Activated T-cell treated with anti-CD3 and anti-CD28 coated beads, Interleukin-2, amount 50 U/mL, for 24 hours (primary cell): ENCODE data around the gene APOA4.

Source experiments
- DNase-seq: peaks from one replicate; pipeline ENCODE4 v3.0.0-alpha.2; 2020
- H3K27ac Mint-ChIP-seq: 2 replicates; pipeline ENCODE4 v1.8.0; 2020; ENCODE audit warnings: mild to moderate bottlenecking, mixed read lengths
- H3K27me3 Mint-ChIP-seq: 2 replicates; pipeline ENCODE4 v1.8.0; 2020; ENCODE audit warnings: mixed read lengths
- H3K36me3 Mint-ChIP-seq: 2 replicates; pipeline ENCODE4 v1.8.0; 2020; ENCODE audit warnings: low read depth, mixed read lengths
- H3K4me1 Mint-ChIP-seq: 2 replicates; pipeline ENCODE4 v1.8.0; 2020; ENCODE audit warnings: low read depth, mixed read lengths
- H3K4me3 Mint-ChIP-seq: 2 replicates; pipeline ENCODE4 v1.8.0; 2020; ENCODE audit warnings: mild to moderate bottlenecking, moderate library complexity, mixed read lengths
- H3K9me3 Mint-ChIP-seq: 2 replicates; pipeline ENCODE4 v1.8.0; 2020; ENCODE audit warnings: mixed read lengths

APOA4 gene

DNA sequence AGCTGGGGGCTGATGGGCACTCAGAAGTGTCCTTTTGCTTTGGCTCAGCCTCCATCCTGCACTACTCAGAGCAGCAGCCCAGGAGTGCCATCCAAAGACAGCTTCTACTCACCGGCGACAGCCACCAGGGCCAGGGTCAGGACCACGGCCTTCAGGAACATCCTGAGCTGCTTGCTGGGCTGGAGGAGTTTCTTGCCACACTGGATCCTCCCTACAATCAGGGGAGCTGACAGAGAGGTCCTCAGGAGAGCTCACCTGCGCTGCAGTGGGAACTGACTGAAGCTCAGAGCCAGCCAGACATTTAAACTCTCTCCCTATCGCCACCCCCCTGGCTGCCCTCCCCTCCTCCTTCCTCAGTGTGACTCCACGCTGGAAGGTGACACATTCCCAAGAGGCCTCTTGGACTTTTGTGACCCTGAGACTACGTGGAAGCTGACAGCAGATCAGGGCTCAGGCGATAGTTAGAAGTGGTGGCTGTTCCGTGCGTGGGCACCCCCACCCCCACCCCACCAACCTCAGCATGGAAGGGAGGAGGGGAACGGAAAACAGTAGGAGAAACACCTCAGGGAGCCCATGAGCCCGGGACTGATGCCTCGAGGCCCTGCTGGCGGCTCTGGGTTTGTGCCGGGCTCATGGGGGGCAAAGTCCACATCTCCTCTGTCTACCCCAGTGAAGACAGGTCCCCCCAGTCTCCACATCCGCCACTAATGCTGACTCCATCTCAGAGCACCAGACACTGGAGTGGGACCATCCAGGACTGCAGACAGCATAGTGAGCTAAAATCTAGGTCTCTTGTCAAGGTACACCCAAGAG lies at the start of gene APOA4:
Gene APOA4, minus strand, starts transcription at position 274 of the 813 bp plus-strand sequence. Its CDS starts 113 bp downstream, at position 161.
- Mint-ChIP-seq H3K27me3 (no peaks in the 10 kb centered on the region), H3K4me3 (no peak within 1 kb of the TSS), H3K36me3 (no peaks in the 10 kb centered on the region), H3K9me3 (no peaks in the 10 kb centered on the region), H3K27ac (no peak within 1 kb of the TSS), H3K4me1 (no peaks in the 10 kb centered on the region)
- no peak for DNase-seq

DNA sequence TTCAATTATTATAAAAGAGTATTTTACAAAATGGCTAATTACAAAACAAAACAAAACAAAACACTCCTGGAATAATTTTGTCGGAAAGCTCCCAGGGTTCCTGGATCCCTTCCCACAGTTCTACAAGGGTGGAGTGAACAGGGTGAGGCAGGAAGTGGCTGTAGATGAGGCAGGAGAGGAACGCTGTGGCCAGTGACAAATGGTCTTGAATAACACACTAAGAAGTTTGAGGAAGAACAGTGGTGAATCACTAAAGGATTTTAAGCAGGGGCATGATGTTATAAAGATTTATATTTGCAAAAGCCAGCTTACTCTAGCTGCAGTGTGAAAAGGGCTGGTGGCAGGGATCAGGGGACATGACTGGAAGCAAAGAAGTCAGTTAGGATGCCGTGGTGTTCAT lies 48.1 kb upstream of the APOA4 start:
- peak overlapping the region; percentile 54 for H3K27ac Mint-ChIP-seq
- no peaks in the 10 kb centered on the region for H3K27me3 Mint-ChIP-seq
- H3K4me3 Mint-ChIP-seq = no peak overlapping the region
- H3K9me3 Mint-ChIP-seq = no peaks in the 10 kb centered on the region
- DNase-seq = no peak
- H3K4me1 Mint-ChIP-seq = peaks cover 8% of the 10 kb centered on the region
- peaks cover 95% of the 10 kb centered on the region for H3K36me3 Mint-ChIP-seq

DNA sequence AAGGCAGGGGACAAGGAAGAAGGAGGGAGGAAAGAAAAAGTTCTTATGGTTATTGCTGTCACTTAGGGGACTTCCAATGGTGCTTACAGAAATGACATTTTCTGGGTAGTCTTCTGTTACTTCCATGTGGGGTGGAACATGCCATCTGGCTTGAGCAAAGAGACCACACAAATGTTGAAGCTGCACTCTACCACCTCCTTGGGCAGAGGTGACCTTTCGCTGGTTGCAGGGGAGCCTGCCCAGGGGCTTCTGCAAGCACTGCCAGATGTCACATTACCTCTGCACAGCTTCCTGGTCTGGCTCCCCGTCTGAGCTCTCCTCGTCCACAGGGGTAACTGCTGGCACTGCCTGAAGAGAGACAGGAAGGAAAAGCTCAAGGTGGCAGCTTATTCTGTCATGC lies 47.0 kb upstream of the APOA4 start:
- Mint-ChIP-seq H3K27ac (peak overlapping the region; percentile 44), H3K4me3 (no peak overlapping the region), H3K27me3 (no peaks in the 10 kb centered on the region), H3K9me3 (no peaks in the 10 kb centered on the region), H3K36me3 (peaks cover 96% of the 10 kb centered on the region), H3K4me1 (peaks cover 8% of the 10 kb centered on the region)
- DNase-seq = no peak

DNA sequence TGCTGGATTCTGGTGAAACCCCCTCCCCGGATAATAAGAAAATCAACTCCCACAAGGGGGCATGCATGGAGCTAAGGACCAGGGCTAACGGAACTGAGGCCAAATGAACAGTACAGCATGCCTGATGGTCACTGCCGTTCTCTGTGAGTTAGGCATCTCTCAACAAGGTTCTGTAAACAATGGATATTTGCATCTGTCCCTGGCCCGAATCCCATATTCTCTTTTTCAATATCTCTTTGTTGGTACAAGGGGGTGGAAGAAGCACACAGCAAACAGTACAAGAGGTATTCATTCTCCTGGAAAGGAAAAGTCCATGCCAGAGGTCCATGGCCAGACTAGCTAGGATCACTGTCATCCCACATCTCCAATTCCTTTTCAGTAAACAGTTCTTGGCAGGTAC lies 46.5 kb upstream of the APOA4 start:
- H3K4me3 Mint-ChIP-seq = no peak overlapping the region
- peaks cover 8% of the 10 kb centered on the region for H3K4me1 Mint-ChIP-seq
- no peaks in the 10 kb centered on the region for H3K27me3 Mint-ChIP-seq
- DNase-seq = no peak
- H3K9me3 Mint-ChIP-seq = no peaks in the 10 kb centered on the region
- H3K27ac Mint-ChIP-seq = peak overlapping the region; percentile 44
- peaks cover 96% of the 10 kb centered on the region for H3K36me3 Mint-ChIP-seq

DNA sequence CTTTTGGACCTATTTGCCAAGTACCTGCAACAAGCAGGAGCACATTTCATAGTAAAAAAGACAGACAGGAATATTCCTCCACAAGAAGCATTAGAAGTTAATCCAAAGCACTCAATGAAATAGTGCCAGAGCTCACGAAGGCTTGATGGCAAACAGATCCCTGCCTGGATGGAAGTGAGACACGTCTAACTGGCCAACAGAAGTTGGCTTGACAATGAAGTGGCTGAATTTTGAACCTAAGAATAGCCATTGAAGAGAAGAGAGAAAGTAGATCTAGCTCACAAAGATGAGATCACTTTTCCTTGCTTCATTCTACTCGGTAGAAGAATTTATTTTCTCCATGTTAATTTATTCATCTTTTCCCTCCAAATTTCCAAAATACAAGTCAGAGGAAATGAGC lies 45.0 kb upstream of the APOA4 start:
- Mint-ChIP-seq H3K4me1 (peaks cover 8% of the 10 kb centered on the region), H3K9me3 (no peaks in the 10 kb centered on the region), H3K36me3 (peaks cover 96% of the 10 kb centered on the region), H3K27me3 (no peaks in the 10 kb centered on the region), H3K27ac (no peak overlapping the region), H3K4me3 (no peak overlapping the region)
- DNase-seq = no peak

DNA sequence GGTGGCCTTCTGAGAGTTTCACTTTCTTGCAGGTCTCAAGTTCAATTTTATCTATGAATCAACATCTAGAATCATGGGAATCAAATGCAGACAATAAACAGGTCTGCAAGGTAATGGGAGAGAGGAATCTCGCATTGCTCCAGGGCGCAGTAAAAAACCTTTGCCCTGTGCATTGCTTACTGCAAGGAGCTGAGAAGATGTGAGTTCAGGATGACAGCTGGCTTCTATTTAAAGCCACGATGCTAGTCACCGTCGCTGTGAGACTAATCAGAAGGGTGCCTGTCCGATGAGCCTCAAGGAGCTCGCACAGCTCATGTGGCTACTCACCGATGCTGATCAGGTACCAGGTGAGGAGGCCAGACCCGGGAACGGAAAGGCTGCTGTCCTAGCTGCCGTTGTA lies 44.5 kb upstream of the APOA4 start:
- peaks cover 95% of the 10 kb centered on the region for H3K36me3 Mint-ChIP-seq
- no peak overlapping the region for H3K4me3 Mint-ChIP-seq
- no peak overlapping the region for H3K27ac Mint-ChIP-seq
- no peaks in the 10 kb centered on the region for H3K27me3 Mint-ChIP-seq
- DNase-seq = no peak
- peaks cover 8% of the 10 kb centered on the region for H3K4me1 Mint-ChIP-seq
- no peaks in the 10 kb centered on the region for H3K9me3 Mint-ChIP-seq

DNA sequence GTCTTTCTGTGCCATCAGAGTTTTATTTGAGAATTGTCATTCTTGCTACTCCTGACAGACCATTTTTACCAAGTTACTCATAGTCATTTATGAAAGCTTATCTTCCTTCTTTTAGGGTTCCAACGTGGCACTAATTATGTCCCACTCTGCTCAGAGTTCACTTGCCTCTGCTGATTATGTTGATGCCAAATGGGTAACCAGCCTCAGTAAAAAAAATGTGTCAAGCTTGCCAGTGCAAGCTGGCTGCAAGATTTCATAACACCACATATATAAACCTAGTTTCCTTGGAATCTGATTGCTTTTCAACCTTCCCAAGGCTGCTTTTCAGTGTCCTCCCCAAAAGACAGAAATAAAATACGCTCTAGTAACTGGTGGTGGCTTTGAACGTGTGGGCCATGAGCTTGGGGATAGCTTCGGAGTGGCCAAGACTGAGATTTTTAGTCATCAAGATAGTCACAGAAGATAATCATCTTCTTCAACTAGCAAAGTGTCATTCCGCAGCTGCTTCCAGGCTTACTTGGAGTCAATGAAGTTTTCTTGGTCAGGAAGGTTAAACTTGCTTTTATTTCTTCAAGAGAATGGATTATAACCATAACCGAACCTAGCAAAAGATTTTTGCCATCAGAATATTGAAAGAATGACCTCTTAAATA lies 43.8 kb upstream of the APOA4 start:
- no peaks in the 10 kb centered on the region for H3K9me3 Mint-ChIP-seq
- H3K27me3 Mint-ChIP-seq = no peaks in the 10 kb centered on the region
- H3K4me3 Mint-ChIP-seq = no peak overlapping the region
- H3K27ac Mint-ChIP-seq = no peak overlapping the region
- DNase-seq = no peak
- peaks cover 97% of the 10 kb centered on the region for H3K36me3 Mint-ChIP-seq
- peaks cover 10% of the 10 kb centered on the region for H3K4me1 Mint-ChIP-seq

DNA sequence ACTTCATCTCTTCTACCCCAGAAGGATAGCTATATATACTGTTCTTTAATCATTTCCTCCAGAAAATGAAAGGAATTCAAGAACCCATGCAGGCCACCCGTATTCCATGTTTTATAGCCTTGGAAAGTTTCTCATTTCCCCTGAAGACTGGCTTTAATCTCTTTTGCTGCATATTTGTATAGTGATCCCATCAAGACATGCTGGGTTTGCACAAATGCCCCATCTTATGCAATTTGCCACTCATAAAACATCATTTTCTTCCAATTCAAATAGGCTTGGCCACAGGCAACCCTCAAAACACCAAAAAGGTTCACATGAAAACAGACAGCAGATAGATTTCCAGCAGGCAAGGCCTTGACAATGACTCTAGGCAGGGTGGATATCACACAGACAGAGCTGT lies 42.6 kb upstream of the APOA4 start:
- H3K27me3 Mint-ChIP-seq = no peaks in the 10 kb centered on the region
- peaks cover 97% of the 10 kb centered on the region for H3K36me3 Mint-ChIP-seq
- peak overlapping the region; percentile 18 for H3K27ac Mint-ChIP-seq
- H3K4me1 Mint-ChIP-seq = peaks cover 12% of the 10 kb centered on the region
- no peaks in the 10 kb centered on the region for H3K9me3 Mint-ChIP-seq
- DNase-seq = no peak
- H3K4me3 Mint-ChIP-seq = no peak overlapping the region

DNA sequence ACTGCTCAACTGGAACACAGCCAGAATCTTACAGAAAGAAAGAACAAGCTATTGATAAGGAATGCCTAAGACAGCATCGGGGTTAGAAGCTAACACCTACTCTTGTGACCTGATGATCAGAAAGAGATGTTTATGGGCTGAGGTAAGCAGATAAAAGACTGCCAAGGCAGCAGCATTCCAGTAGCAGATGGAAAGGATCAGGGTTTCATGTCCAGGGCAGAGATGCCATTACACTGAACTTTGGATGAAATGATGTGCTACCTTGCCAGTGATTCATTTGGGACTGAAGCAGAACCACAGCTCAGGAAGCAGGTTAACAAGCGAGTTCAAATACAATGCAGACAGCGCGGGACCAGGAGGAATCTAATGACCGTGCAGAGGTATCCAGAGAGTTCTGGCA lies 41.4 kb upstream of the APOA4 start:
- H3K27ac Mint-ChIP-seq = no peak overlapping the region
- no peaks in the 10 kb centered on the region for H3K27me3 Mint-ChIP-seq
- no peak overlapping the region for H3K4me3 Mint-ChIP-seq
- H3K9me3 Mint-ChIP-seq = no peaks in the 10 kb centered on the region
- DNase-seq = no peak
- H3K4me1 Mint-ChIP-seq = peaks cover 7% of the 10 kb centered on the region
- peaks cover 91% of the 10 kb centered on the region for H3K36me3 Mint-ChIP-seq

DNA sequence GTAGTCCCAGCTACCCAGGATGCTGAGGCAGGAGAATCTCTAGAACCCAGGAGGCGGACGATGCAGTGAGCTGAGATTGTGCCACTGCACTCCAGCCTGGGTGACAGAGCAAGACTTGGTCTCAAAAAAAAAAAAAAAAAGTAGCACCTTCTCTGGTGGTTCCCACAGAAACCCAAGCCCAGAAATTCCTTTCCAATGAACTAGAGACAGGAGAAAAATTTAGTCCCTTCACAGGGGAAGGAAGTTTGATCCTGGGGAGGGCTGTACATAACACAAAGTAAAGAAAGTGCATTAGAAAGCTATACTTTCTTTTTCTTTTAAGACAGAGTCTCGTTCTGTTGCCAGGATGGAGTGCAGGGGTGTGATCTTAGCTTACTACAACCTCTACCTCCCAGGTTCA lies 39.8 kb upstream of the APOA4 start:
- Mint-ChIP-seq H3K36me3 (peaks cover 92% of the 10 kb centered on the region), H3K27me3 (no peaks in the 10 kb centered on the region), H3K9me3 (no peaks in the 10 kb centered on the region), H3K4me3 (no peak overlapping the region), H3K27ac (no peak overlapping the region), H3K4me1 (peaks cover 7% of the 10 kb centered on the region)
- DNase-seq = no peak

DNA sequence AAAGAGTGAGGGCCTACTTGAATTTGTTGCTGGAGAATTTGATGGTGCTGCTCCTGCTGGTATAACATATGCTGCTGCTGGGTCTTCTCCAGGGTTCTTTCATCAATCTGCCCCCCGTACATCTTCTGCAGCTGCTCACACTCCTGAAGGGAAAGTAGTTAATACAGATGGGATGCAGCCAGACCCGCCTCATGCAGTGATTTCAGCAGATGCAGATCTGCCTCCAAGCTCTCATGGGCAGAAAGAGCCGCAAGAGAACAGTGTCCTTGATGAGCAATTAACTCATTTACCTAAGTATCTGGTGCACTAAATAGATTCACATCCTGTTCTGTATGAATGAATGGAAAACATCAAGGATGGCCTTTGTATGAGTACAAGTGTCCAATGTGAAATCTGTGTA lies 39.1 kb upstream of the APOA4 start:
- H3K4me1 Mint-ChIP-seq = peaks cover 9% of the 10 kb centered on the region
- DNase-seq = no peak
- no peaks in the 10 kb centered on the region for H3K27me3 Mint-ChIP-seq
- no peak overlapping the region for H3K27ac Mint-ChIP-seq
- no peak overlapping the region for H3K4me3 Mint-ChIP-seq
- peaks cover 92% of the 10 kb centered on the region for H3K36me3 Mint-ChIP-seq
- H3K9me3 Mint-ChIP-seq = no peaks in the 10 kb centered on the region

DNA sequence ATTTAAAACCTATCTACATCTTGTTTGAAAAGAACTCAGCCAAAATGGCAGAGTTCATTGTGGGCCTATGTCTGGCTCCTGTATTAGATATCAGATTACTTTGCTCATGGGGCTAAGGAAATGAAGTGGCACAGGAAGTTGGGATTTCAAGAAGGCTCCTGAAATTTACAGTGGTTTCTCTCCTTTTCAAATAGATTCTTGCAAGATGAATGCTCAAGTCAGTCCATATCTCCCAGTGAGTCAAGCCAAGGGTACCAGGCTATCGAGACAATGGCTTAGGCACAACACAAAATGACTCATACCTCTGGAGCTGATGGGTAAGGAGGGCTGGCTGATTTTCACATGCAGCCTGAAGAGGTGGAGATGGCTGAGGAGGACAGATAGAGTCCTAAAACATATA lies 38.4 kb upstream of the APOA4 start:
- Mint-ChIP-seq H3K4me1 (peaks cover 15% of the 10 kb centered on the region), H3K36me3 (peaks cover 92% of the 10 kb centered on the region), H3K27me3 (no peaks in the 10 kb centered on the region), H3K4me3 (no peak overlapping the region), H3K9me3 (no peaks in the 10 kb centered on the region), H3K27ac (peak overlapping the region; percentile 48)
- DNase-seq = no peak

DNA sequence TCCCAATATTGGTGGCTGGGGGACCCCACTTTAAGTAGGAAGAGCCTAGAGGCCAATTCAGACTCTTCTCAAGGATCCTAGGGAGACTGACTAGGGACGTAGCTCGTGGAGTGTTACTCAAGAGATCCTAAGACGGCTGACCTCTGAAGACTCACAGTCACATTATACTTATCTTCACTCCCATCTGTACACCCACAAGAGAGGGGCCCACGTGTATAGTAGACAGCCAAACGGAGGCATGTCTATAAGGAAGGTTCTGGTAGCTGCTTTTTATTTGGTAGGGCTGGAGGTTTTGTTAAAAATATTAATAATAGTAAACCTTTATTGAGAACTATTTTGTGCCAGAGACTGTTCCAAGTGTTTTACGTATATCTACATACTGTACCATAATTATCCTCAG lies 37.2 kb upstream of the APOA4 start:
- no peaks in the 10 kb centered on the region for H3K9me3 Mint-ChIP-seq
- H3K4me1 Mint-ChIP-seq = peaks cover 26% of the 10 kb centered on the region
- no peak overlapping the region for H3K27ac Mint-ChIP-seq
- DNase-seq = no peak
- H3K27me3 Mint-ChIP-seq = no peaks in the 10 kb centered on the region
- H3K4me3 Mint-ChIP-seq = no peak overlapping the region
- peaks cover 91% of the 10 kb centered on the region for H3K36me3 Mint-ChIP-seq

DNA sequence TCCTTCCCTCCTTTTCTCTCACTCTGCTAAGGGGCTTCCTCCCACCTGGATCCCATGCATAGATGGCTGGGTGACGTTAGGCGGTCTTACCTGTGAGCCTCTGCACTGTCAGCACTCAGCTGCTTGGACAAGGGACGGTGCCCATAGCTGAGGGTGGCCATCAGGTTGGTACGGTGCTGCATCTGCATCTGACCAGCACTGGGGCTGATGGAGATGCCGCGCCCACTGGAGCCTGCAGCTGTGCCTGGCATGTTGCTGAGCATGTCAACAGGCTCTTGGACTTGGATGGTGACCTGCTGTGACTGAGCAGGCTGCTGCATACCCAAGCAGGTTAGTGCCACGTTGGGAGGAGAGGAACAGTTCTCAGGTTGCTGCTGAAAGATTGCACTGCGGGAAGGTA lies 36.1 kb upstream of the APOA4 start:
- Mint-ChIP-seq H3K9me3 (no peaks in the 10 kb centered on the region), H3K27ac (no peak overlapping the region), H3K27me3 (no peaks in the 10 kb centered on the region), H3K4me3 (no peak overlapping the region), H3K36me3 (peaks cover 88% of the 10 kb centered on the region), H3K4me1 (peaks cover 33% of the 10 kb centered on the region)
- DNase-seq = no peak

DNA sequence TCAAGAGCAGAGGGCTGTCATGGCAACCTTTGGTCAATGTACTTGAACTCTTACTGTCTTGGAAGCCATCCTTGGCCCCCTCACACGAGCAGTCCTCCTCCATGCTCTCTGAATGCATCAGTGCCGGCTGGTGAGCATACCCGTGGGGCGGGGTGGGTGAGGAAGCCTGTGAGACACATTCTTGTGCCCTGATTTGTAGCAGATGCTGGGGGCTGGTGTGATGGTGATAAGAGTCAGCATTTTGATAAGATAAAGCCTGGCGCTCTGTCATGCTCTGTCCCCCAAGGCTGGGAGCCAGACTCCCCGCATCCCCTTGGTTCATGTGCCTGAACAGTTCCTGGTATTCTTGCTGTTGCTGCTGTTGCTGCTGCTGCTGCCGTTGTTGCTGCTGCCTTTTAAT lies 34.8 kb upstream of the APOA4 start:
- Mint-ChIP-seq H3K9me3 (no peaks in the 10 kb centered on the region), H3K27ac (peak overlapping the region; percentile 59), H3K4me3 (no peak overlapping the region), H3K27me3 (no peaks in the 10 kb centered on the region), H3K4me1 (peaks cover 46% of the 10 kb centered on the region), H3K36me3 (peaks cover 77% of the 10 kb centered on the region)
- no peak for DNase-seq
